Osteocyte (in vitro differentiated cells): ENCODE measurements around the gene SH2D5. TPM values are rescaled to one million over a fixed set of nuclear protein-coding genes. Genes with fewer than 3 reads are reported as not detected.
A peak's percentile ranks its signal among the peaks of the same experiment; 100 is the strongest.

Source experiments
- DNase-seq: peaks from one replicate; pipeline ENCODE4 v3.0.0; 2021; ENCODE audit warnings: mixed read lengths; ENCODE audit not compliant: unreplicated experiment; ENCODE audit errors: extremely low spot score
- H3K27ac Mint-ChIP-seq: one replicate; pipeline ENCODE4 v1.8.0; 2021; ENCODE audit warnings: mild to moderate bottlenecking, mixed read lengths; ENCODE audit not compliant: unreplicated experiment
- H3K27me3 Mint-ChIP-seq: one replicate; pipeline ENCODE4 v1.8.0; 2021; ENCODE audit warnings: mixed read lengths; ENCODE audit not compliant: unreplicated experiment
- H3K36me3 Mint-ChIP-seq: one replicate; pipeline ENCODE4 v1.8.0; 2021; ENCODE audit warnings: mixed read lengths; ENCODE audit not compliant: unreplicated experiment
- H3K4me1 Mint-ChIP-seq: one replicate; pipeline ENCODE4 v1.8.0; 2021; ENCODE audit warnings: mixed read lengths; ENCODE audit not compliant: unreplicated experiment
- H3K4me3 Mint-ChIP-seq: one replicate; pipeline ENCODE4 v1.8.0; 2021; ENCODE audit warnings: mild to moderate bottlenecking, moderate library complexity, mixed read lengths; ENCODE audit not compliant: unreplicated experiment
- H3K9me3 Mint-ChIP-seq: one replicate; pipeline ENCODE4 v1.8.0; 2021; ENCODE audit warnings: mixed read lengths; ENCODE audit not compliant: unreplicated experiment
- total RNA-seq: library from RNA; stranded (reverse); gene quantifications from 2 replicates; pipeline ENCODE4 v1.2.1, GENCODE V29; 2021
- TF ChIP-seq, protein P1 (sequence below): fragments of 200-600 bp; sonication (generic); IDR thresholded peaks from 2 replicates; pipeline ENCODE4 v1.5.0; 2021; ENCODE audit warnings: antibody characterized with exemption, mild to moderate bottlenecking, moderate library complexity

The SH2D5 gene
- total RNA-seq, 1 donor from 2014 or later = 0.46 TPM

DNA sequence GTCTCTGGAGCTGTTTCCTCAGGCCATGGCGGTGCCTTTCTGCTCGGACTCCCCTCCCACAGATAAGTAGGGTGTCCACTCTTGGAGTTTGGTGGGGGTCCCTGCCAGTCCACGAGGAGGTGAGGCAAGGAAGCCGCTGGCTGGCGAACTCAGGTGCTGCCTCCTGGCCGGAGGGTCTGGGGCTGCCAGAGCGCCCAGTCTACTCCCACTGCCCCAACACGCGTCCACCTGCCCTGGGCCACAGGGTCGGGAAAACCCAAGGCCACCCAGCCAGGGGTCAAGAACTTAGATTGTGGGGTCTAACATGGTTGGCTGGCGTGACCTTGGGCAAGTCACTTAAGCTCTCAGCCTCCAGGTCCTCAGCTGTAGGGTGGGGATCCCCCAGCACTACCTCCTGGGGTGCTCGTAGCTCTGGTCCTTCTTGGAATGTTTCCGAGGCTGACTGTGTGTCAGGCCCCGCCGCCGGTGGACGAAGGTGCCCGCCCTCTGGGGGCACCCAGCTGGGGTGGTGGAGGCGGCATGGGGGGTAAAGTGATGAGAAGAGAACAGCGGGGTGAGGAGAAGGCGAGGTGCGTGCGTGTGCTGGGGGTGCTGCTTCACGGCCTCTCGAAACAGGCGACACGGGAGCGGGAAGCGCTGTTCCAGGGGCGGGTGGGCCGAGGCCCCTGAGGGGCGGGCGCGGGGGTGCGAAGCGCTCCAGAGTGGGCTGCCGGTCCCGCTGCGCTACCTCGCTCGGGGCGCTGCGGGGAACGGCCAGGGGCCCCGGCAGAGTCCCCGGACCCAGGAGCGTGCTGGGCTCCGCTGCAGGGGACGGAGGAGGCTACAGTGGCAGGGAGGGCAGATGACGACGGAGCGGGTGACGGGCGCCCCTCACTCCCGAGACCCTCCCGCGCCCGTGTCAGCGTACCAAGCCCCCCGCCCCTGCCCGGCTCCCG, 1.2 kb downstream of the SH2D5 start:
- no peak overlapping the region for H3K27ac Mint-ChIP-seq
- H3K4me3 Mint-ChIP-seq = peak overlapping the region; percentile 72
- peaks cover 3% of the 10 kb centered on the region for H3K36me3 Mint-ChIP-seq
- TF ChIP-seq, protein P1, sequence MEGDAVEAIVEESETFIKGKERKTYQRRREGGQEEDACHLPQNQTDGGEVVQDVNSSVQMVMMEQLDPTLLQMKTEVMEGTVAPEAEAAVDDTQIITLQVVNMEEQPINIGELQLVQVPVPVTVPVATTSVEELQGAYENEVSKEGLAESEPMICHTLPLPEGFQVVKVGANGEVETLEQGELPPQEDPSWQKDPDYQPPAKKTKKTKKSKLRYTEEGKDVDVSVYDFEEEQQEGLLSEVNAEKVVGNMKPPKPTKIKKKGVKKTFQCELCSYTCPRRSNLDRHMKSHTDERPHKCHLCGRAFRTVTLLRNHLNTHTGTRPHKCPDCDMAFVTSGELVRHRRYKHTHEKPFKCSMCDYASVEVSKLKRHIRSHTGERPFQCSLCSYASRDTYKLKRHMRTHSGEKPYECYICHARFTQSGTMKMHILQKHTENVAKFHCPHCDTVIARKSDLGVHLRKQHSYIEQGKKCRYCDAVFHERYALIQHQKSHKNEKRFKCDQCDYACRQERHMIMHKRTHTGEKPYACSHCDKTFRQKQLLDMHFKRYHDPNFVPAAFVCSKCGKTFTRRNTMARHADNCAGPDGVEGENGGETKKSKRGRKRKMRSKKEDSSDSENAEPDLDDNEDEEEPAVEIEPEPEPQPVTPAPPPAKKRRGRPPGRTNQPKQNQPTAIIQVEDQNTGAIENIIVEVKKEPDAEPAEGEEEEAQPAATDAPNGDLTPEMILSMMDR = no peak
- DNase-seq = no peak
- no peaks in the 10 kb centered on the region for H3K9me3 Mint-ChIP-seq
- peaks cover 6% of the 10 kb centered on the region for H3K27me3 Mint-ChIP-seq
- H3K4me1 Mint-ChIP-seq = peaks cover 17% of the 10 kb centered on the region

DNA sequence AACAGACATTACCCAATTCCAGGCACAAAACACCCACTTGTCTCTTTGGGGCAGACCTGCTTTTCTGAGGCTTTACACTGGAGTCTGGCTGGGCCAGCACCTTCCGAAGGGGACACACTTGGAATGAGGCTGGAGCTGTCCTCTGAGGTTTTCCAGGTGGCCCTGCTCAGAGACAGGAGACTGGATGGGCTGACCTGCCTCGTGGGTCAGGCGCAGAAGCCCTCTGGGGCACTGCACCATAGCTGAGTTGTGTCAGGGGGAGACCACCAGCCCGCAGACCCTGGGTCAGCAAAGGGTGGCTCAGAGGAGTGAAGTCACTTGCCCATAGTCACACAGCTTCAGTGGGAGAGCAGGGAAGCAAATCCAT, 1.8 kb downstream of the SH2D5 start:
- Mint-ChIP-seq H3K27me3 (peaks cover 6% of the 10 kb centered on the region), H3K4me3 (peak overlapping the region; percentile 72)
- TF ChIP-seq, protein P1 = no peak

DNA sequence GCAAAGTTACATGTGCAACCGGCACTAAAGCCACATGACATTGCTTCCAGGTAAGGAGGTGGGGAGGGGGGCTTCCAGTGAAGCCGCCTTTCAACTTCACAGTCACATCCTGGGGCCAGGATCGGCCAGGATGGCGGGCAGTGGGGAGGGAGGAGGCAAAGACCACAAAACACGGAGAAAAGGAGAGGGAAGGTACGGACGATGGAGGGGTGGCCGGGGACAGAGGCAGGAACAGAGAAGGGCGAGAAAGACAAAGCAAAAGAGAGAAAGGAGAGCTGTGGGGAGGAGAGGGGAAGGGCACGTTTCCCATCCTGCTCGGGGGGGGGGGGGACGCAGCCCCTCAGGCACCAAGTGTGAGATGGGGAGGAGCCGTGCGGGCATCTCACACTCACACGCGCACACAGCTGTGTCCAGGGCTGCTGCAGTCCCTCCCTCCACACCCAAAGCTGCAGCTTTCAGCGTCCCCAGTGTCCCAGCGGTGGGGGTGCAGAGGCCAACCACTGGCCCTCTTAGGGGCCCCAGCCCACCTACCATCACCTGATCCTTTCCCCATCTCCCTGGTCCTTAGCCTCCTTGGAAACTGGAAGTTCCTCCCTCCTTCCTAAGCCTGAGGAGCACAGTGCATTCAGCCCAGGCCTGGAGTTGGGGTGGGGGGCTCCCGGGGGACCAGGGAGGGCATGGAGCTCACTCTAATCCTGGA, 2.4 kb downstream of the SH2D5 start:
- Mint-ChIP-seq H3K36me3 (no peaks in the 10 kb centered on the region), H3K4me1 (peaks cover 17% of the 10 kb centered on the region), H3K27me3 (peaks cover 6% of the 10 kb centered on the region), H3K27ac (no peak overlapping the region), H3K9me3 (no peaks in the 10 kb centered on the region), H3K4me3 (peak overlapping the region; percentile 72)
- TF ChIP-seq, protein P1 = no peak
- DNase-seq = no peak

More for the DNA sequence above, 1.8 kb downstream of the SH2D5 start:
- DNase-seq = no peak
- peaks cover 17% of the 10 kb centered on the region for H3K4me1 Mint-ChIP-seq
- H3K36me3 Mint-ChIP-seq = no peaks in the 10 kb centered on the region
- no peak overlapping the region for H3K27ac Mint-ChIP-seq
- H3K9me3 Mint-ChIP-seq = no peaks in the 10 kb centered on the region

DNA sequence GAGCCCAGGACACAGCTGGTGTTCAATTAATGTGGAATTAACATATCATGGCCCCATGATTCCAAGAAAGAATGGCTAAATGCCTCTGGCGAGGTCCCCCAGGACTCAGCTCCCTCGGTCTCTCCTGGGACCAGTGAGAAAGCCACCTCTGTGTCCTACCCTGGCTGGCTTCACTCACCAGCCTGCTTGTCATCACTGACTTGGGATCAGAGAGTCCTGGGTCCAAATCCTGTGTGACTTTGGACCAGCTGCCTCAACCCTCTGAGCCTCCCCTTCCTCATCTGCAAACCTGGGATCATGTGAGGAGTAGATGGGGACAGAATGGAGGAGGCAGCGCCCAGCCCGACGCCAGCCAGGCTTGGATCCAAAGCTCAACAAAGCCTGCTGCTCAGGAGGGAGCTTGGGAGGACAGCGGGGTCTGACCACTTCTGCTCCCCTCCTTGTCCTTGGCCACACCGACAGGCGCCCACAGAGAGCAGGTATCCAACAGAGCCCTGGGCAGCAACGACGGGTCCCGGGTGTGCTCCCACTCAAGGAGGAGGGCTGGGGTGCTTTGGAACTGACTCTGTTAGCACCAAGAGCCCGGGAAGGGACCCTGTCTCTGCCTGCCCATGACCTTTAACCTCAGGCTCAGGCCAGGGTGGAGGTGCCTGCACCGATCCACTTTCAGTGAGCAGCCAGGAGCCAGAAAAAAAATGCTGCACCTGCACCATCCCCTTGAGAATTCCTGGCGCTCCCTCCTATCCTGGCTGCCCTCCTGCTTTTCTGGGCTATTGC, 3.2 kb downstream of the SH2D5 start:
- peak; percentile 77 for DNase-seq
- TF ChIP-seq, protein P1 = no peak
- peaks cover 6% of the 10 kb centered on the region for H3K27me3 Mint-ChIP-seq
- H3K27ac Mint-ChIP-seq = no peak overlapping the region
- H3K9me3 Mint-ChIP-seq = no peaks in the 10 kb centered on the region
- no peaks in the 10 kb centered on the region for H3K36me3 Mint-ChIP-seq
- H3K4me1 Mint-ChIP-seq = peaks cover 17% of the 10 kb centered on the region
- H3K4me3 Mint-ChIP-seq = no peak overlapping the region
